CD4-positive, alpha-beta T cell treated with Interleukin-6 for 4 hours (primary cell): ENCODE measurements around the gene FOXO1.
A peak's percentile ranks its signal among the peaks of the same experiment; 100 is the strongest.

Experiments used
- DNase-seq: peaks from one replicate; pipeline ENCODE4 v3.0.0-alpha.2; 2020; ENCODE audit warnings: mixed read lengths

Gene FOXO1

GRCh38 chr13:40600149-40600751, 66.2 kb downstream of the FOXO1 start:
- DNase-seq, result peak; percentile 19

GRCh38 chr13:40599747-40600146, 66.7 kb downstream of the FOXO1 start:
- DNase-seq, result no peak

GRCh38 chr13:40599124-40599523, 67.3 kb downstream of the FOXO1 start:
- no peak for DNase-seq

- DNase-seq, result no peak
Measured at GRCh38 chr13:40598569-40598968, 67.9 kb downstream of the FOXO1 start.

- DNase-seq, result no peak
Measured at GRCh38 chr13:40597735-40598365, 68.6 kb downstream of the FOXO1 start.

GRCh38 chr13:40596484-40596883, 70.0 kb downstream of the FOXO1 start:
- DNase-seq, result peak; percentile 17

GRCh38 chr13:40595693-40596092, 70.7 kb downstream of the FOXO1 start:
- no peak for DNase-seq

- no peak for DNase-seq
Measured at GRCh38 chr13:40592035-40592434, 74.4 kb downstream of the FOXO1 start.

GRCh38 chr13:40591091-40591490, 75.3 kb downstream of the FOXO1 start:
- no peak for DNase-seq

- DNase-seq, result no peak
Measured at GRCh38 chr13:40590112-40590862, 76.2 kb downstream of the FOXO1 start.

- DNase-seq, result no peak
Measured at GRCh38 chr13:40589285-40590109, 76.9 kb downstream of the FOXO1 start.

GRCh38 chr13:40588101-40588500, 78.3 kb downstream of the FOXO1 start:
- no peak for DNase-seq

GRCh38 chr13:40586886-40587565, 79.4 kb downstream of the FOXO1 start:
- DNase-seq, result no peak

- no peak for DNase-seq
Measured at GRCh38 chr13:40585911-40586471, 80.5 kb downstream of the FOXO1 start.

- no peak for DNase-seq
Measured at GRCh38 chr13:40583738-40584137, 82.7 kb downstream of the FOXO1 start.

- DNase-seq, result no peak
Measured at GRCh38 chr13:40582531-40582930, 83.9 kb downstream of the FOXO1 start.

GRCh38 chr13:40581277-40581579, 85.2 kb downstream of the FOXO1 start:
- no peak for DNase-seq

- no peak for DNase-seq
Measured at GRCh38 chr13:40580566-40581276, 85.7 kb downstream of the FOXO1 start.

- DNase-seq, result no peak
Measured at GRCh38 chr13:40579535-40579934, 86.9 kb downstream of the FOXO1 start.

GRCh38 chr13:40578055-40578454, 88.4 kb downstream of the FOXO1 start:
- DNase-seq, result no peak

- DNase-seq, result peak; percentile 27
Measured at GRCh38 chr13:40576369-40576768, 90.1 kb downstream of the FOXO1 start.

GRCh38 chr13:40572961-40573360, 93.5 kb downstream of the FOXO1 start:
- DNase-seq, result no peak
